Skeletal muscle satellite cell (primary cell): ENCODE data around the gene CPA2.
"Not testable (repeated sequence)": the region's sequence is repeated elsewhere in the genome, so short reads cannot be mapped to it uniquely, and the experiment has no call there.

Experiments
- H3K27me3 ChIP-seq: 2 replicates; pipeline ENCODE4 v1.7.0; 2013; ENCODE audit warnings: low read length; ENCODE audit not compliant: control insufficient read depth, insufficient read depth
- H3K36me3 ChIP-seq: 2 replicates; pipeline ENCODE4 v1.7.0; 2013; ENCODE audit warnings: mild to moderate bottlenecking, control low read depth, low read length; ENCODE audit not compliant: insufficient read depth
- H3K4me1 ChIP-seq: 2 replicates; pipeline ENCODE4 v1.7.0; 2013; ENCODE audit warnings: low read length; ENCODE audit not compliant: control insufficient read depth, insufficient read depth
- H3K4me2 ChIP-seq: 2 replicates; pipeline ENCODE4 v1.7.0; 2013; ENCODE audit warnings: mild to moderate bottlenecking, low read length
- H3K4me3 ChIP-seq: 2 replicates; pipeline ENCODE4 v1.7.0; 2013; ENCODE audit warnings: low read length
- H3K9ac ChIP-seq: 2 replicates; pipeline ENCODE4 v1.7.0; 2013; ENCODE audit warnings: mild to moderate bottlenecking, low read depth, low read length, moderate library complexity
- H3K9me3 ChIP-seq: replicated peaks from 2 replicates; pipeline ENCODE4 v1.7.0; 2013; ENCODE audit warnings: mild to moderate bottlenecking, control low read depth, low read length

CPA2 gene

DNA sequence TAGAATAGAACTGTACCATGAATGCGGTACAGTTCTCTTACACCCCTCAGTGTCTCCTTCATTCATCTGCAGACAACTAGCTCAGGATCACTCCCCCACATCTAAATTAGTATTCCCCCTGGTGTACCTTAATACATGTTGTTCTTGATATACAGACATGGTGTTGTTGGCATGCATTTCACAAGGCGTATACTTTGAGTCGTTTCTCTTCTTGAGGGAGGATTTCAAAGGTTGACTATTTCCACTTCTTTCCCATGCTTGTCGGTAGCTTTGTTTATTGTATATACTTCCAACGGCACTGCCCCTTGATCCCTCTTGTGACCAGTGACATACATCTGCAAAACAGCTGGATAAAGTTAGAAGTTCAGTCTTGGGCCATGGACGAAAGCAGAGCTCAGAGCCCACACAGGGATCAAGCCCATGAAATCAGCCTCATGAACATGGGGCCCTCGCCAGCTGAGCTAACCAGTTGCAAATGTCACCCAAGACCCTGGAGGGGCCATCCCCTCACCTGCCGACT, 34.9 kb downstream of the CPA2 start:
- no peaks in the 10 kb centered on the region for H3K4me1 ChIP-seq
- H3K9ac ChIP-seq, result no peak overlapping the region
- peaks cover 31% of the 10 kb centered on the region for H3K27me3 ChIP-seq
- H3K4me2 ChIP-seq, result no peak overlapping the region
- no peak overlapping the region for H3K4me3 ChIP-seq
- no peaks in the 10 kb centered on the region for H3K9me3 ChIP-seq
- no peaks in the 10 kb centered on the region for H3K36me3 ChIP-seq

DNA sequence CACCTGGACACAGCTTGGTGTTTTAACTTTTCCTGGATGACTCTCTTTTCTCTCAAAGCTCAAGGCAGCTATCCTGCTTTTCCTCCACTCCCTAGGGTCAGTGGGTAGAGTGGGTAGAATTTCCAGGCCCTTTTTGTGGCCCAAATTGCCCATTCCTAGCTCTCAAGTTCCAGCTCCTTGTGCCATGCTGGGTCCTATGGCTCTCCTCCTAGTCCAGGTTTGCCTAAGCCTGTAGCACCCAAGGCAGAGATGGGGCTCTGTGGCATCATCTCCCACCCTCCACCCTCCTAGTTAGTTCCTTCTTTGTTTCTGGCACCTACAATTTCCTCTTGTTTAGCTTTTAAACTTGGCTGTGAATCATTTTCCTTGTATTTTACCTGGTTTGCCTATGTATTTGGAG, 36.0 kb downstream of the CPA2 start:
- Histone ChIP-seq H3K4me1 (no peaks in the 10 kb centered on the region), H3K36me3 (no peaks in the 10 kb centered on the region), H3K9me3 (no peaks in the 10 kb centered on the region), H3K9ac (no peak overlapping the region), H3K4me2 (no peak overlapping the region), H3K4me3 (no peak overlapping the region), H3K27me3 (peaks cover 31% of the 10 kb centered on the region)

DNA sequence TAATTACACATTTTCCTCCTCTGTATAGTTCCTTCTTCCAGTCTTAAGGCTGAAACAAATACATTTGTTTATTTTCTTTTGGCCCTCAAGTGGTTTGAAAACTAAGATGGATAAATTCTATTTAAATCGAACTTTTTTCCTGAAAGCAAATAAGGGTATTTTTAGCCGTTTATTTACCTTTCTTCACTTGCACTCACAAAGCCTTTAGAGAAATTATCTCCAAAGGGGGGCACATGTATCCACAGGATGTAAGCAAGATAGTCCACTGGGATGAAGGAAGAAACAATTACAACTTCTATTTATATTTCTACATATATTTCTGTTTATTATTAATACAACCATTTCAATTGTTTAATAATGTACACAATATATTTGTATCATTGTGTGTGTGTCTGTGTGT, 36.5 kb downstream of the CPA2 start:
- Histone ChIP-seq H3K4me1 (no peaks in the 10 kb centered on the region), H3K4me2 (no peak overlapping the region), H3K36me3 (no peaks in the 10 kb centered on the region)

DNA sequence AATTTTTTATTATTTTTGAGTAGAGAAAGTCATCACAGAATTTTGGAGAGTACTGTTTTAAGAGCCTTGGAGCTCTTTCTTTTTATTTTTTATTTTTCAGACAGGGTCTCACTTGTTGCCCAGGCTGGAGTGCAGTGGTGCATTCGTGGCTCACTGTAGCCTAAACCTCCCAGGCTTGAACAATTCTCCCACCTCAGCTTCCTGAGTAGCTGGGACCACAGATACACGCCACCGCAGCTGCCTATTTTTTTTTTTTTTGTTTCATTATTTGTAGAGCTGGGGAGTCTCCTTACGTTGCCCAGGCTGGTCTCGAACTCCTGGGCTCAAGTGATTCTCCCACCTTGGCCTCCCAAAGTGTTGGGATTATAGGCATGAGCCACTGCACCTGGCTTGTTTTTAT, 36.9 kb downstream of the CPA2 start:
- Histone ChIP-seq H3K9ac (no peak overlapping the region), H3K4me1 (no peaks in the 10 kb centered on the region), H3K4me3 (no peak overlapping the region), H3K9me3 (no peaks in the 10 kb centered on the region), H3K4me2 (no peak overlapping the region), H3K27me3 (peaks cover 27% of the 10 kb centered on the region), H3K36me3 (no peaks in the 10 kb centered on the region)

More for the DNA sequence above, 36.5 kb downstream of the CPA2 start:
- Histone ChIP-seq H3K9me3 (no peaks in the 10 kb centered on the region), H3K27me3 (peaks cover 28% of the 10 kb centered on the region), H3K4me3 (no peak overlapping the region), H3K9ac (no peak overlapping the region)

DNA sequence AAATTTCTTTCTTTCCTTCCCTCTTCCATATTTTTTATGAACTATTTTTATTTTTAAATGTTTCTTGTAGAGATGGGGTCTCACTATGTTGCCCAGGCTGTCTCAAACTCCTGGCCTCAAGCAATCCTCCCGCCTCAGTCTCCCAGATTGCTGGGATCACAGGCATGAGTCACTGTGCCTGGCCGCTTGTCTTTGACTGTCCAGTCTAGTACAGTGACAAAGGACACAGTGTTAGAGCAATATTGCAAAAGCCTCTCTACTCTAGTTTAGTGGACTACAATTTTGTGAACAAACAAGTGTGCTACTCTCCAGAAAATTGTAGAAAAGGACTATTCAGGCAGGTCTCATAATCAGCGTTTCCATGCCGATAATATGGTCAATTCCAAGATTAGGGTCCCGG, 37.3 kb downstream of the CPA2 start:
- H3K9me3 ChIP-seq, result no peaks in the 10 kb centered on the region
- H3K27me3 ChIP-seq, result peaks cover 27% of the 10 kb centered on the region
- no peak overlapping the region for H3K9ac ChIP-seq
- H3K4me1 ChIP-seq, result no peaks in the 10 kb centered on the region
- no peaks in the 10 kb centered on the region for H3K36me3 ChIP-seq
- no peak overlapping the region for H3K4me3 ChIP-seq
- H3K4me2 ChIP-seq, result no peak overlapping the region

DNA sequence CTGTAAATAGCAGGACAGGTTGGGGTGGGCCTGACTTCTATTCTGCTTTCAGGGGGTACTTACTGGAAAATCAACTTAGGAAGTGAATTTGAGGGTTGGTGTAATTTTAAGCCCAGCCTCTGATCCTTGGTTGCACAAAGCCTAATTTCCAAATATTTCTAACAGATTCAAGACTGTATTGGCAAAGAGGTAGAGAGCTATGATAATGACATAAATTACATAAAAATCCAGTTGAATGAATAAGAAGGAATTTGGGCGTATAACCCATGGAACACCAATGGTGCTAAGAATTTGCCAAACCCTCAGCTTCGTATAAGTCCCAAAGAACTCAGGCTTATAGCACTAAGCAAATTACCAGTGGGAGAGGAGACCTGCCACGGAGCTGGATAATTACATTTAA, 38.2 kb downstream of the CPA2 start:
- no peak overlapping the region for H3K9ac ChIP-seq
- peaks cover 32% of the 10 kb centered on the region for H3K27me3 ChIP-seq
- H3K36me3 ChIP-seq, result no peaks in the 10 kb centered on the region
- H3K9me3 ChIP-seq, result no peaks in the 10 kb centered on the region
- no peak overlapping the region for H3K4me3 ChIP-seq
- H3K4me2 ChIP-seq, result no peak overlapping the region
- H3K4me1 ChIP-seq, result no peaks in the 10 kb centered on the region

DNA sequence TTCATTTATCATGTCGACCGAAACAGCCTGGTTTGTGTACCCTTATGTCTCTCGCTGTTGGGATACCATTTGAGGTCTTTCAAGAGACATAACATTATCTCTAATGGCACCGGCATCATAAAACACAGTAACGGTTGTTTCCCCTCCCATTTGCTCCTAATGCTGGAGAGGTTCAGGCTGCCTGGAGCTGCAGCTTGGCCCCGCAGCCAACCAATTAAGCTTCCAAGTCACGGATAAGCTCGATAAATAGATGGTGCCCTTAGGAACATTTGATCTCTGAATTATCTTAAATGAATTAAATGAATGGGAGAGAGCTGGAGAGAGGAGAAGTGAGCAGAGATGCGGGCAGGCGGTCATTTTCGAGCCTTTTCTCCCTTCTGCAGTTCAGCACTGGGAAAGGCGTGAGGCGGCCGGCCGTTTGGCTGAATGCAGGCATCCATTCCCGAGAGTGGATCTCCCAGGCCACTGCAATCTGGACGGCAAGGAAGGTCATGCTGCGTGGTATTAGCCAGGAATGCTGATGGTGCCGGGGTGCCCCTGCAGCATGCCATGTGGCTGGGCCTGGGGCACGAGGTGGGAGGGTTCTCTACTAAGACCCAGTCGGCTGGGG, 38.9 kb downstream of the CPA2 start:
- Histone ChIP-seq H3K9me3 (no peaks in the 10 kb centered on the region), H3K4me2 (no peak overlapping the region), H3K9ac (no peak overlapping the region), H3K36me3 (no peaks in the 10 kb centered on the region), H3K4me1 (no peaks in the 10 kb centered on the region), H3K27me3 (peaks cover 32% of the 10 kb centered on the region), H3K4me3 (no peak overlapping the region)

DNA sequence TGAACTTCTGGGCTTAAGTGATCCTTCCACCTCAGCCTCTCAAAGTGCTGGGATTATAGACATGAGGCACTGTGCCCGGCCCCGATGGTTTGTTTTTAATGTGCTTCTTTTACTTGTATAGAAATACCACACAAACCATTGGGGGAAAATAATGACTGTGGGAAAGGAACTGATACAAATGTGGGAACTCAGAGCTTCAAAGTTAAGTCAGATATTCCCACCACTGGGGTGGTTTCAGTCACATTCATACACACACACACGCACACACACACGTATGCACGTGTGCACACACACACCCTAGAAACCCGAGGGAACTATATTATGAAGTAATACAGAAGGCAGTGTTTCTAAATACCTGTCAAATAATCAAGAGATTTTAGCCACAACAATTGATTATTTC, 43.3 kb downstream of the CPA2 start:
- Histone ChIP-seq H3K4me3 (no peak overlapping the region), H3K9ac (no peak overlapping the region), H3K9me3 (no peaks in the 10 kb centered on the region), H3K27me3 (peaks cover 27% of the 10 kb centered on the region), H3K4me1 (no peaks in the 10 kb centered on the region), H3K36me3 (no peaks in the 10 kb centered on the region), H3K4me2 (no peak overlapping the region)

DNA sequence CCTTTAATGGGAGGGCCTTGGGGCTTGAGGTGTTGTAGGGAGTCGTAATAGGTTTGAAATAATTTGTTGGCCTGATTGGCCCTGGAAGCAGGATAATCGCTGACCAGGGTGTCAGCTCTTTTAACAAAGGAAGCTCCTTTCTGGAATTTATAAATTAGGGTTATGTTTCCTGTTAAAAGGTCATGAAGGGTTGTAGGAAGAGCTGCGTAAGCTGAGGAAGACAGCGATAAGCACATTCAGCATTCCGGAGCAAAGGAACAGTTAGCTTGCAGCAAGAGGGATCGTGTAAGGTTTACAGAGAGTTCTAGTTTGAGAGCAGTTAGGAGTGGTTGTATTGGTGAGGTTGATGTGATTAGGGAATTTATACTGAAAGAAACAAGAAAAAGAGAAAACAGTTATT, 47.6 kb downstream of the CPA2 start:
- H3K9ac ChIP-seq, result no peak overlapping the region
- H3K4me2 ChIP-seq, result no peak overlapping the region
- no peaks in the 10 kb centered on the region for H3K4me1 ChIP-seq
- H3K36me3 ChIP-seq, result no peaks in the 10 kb centered on the region
- H3K9me3 ChIP-seq, result no peaks in the 10 kb centered on the region
- peaks cover 10% of the 10 kb centered on the region for H3K27me3 ChIP-seq
- H3K4me3 ChIP-seq, result no peak overlapping the region

DNA sequence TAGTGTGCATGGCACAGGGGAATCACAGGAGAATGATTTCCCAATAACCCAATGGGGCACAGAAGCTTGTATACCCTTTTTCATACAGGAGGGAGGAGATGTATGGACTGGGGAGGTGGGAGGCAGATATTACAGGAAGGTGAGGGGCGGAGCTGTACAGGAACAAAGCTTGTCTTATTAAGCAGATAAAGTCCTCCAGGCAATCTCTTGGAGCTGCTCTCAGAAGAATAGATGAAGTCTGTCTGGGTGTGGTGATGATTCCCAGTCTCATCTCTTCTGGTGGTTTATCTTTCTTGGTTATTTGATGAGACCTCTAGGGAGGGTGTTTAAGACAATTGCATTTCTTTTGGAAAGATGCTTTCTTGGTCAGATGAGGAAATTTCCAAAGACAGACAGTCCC, 52.9 kb downstream of the CPA2 start:
- Histone ChIP-seq H3K4me3 (no peak overlapping the region), H3K4me1 (no peaks in the 10 kb centered on the region), H3K9me3 (no peaks in the 10 kb centered on the region), H3K27me3 (no peaks in the 10 kb centered on the region), H3K4me2 (no peak overlapping the region), H3K36me3 (no peaks in the 10 kb centered on the region), H3K9ac (no peak overlapping the region)

DNA sequence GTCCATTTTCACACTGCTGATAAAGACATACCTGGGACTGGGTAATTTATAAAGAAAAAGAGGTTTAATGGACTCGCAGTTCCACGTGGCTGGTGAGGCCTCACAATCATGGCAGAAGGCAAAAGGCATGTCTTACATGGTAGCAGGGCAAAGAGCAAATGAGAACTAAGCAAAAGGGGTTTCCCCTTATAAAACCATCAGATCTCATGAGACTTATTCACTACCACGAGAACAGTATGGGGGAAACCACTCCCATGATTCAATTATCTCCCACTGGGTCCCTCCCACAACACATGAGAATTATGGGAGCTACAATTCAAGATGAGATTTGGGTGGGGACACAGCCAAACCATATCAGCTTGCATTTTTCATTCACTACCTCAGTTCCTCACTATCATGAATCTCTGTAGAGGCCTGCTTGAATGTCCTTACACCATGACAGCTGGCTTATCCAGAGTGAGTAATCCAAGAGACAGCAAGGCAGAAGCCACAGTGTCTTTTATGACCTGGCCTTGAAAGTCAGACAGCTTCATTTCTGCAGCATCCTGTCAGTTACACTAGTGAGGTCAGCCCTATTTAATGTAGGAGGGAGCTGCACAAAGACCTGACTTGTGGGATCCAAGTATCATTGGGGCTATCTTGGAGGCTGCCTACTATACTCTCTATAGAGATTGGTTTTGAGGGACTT, 55.0 kb downstream of the CPA2 start:
- H3K9me3 ChIP-seq, H3K36me3 ChIP-seq, H3K4me1 ChIP-seq, H3K27me3 ChIP-seq, H3K9ac ChIP-seq, H3K4me3 ChIP-seq, H3K4me2 ChIP-seq: not testable (repeated sequence)

DNA sequence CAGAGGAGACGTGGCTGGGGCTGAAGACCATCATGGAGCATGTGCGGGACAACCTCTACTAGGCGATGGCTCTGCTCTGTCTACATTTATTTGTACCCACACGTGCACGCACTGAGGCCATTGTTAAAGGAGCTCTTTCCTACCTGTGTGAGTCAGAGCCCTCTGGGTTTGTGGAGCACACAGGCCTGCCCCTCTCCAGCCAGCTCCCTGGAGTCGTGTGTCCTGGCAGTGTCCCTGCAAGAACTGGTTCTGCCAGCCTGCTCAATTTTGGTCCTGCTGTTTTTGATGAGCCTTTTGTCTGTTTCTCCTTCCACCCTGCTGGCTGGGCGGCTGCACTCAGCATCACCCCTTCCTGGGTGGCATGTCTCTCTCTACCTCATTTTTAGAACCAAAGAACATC, 56.0 kb downstream of the CPA2 start:
- no peak overlapping the region for H3K4me2 ChIP-seq
- no peak overlapping the region for H3K4me3 ChIP-seq
- no peaks in the 10 kb centered on the region for H3K36me3 ChIP-seq
- H3K9ac ChIP-seq, result no peak overlapping the region
- no peaks in the 10 kb centered on the region for H3K4me1 ChIP-seq
- no peaks in the 10 kb centered on the region for H3K9me3 ChIP-seq
- no peaks in the 10 kb centered on the region for H3K27me3 ChIP-seq
